GM12874 (cell line): ENCODE data around the gene FUBP1.

Experiments
- CTCF ChIP-seq: IDR thresholded peaks from 2 replicates; pipeline ENCODE4 v1.5.1; 2011; ENCODE audit warnings: low read depth, mild to moderate bottlenecking, control low read depth, low read length, moderate library complexity; ENCODE audit not compliant: insufficient read depth

FUBP1 gene

GRCh38 chr1:77978969-77979876, at the start of gene FUBP1:
Gene FUBP1 (minus strand): TSS chr1:77979072. CDS start chr1:77979004, 68 bp downstream.
- peak; percentile 78 for TF ChIP-seq CTCF

- TF ChIP-seq CTCF = no peak
Measured at GRCh38 chr1:78019024-78019423, 40.2 kb upstream of the FUBP1 start.

GRCh38 chr1:78015148-78015547, 36.3 kb upstream of the FUBP1 start:
- no peak for TF ChIP-seq CTCF

GRCh38 chr1:78011050-78011449, 32.2 kb upstream of the FUBP1 start:
- no peak for TF ChIP-seq CTCF

GRCh38 chr1:78009836-78010235, 31.0 kb upstream of the FUBP1 start:
- no peak for TF ChIP-seq CTCF

GRCh38 chr1:78009276-78009675, 30.4 kb upstream of the FUBP1 start:
- TF ChIP-seq CTCF = no peak

GRCh38 chr1:78007677-78008341, 28.9 kb upstream of the FUBP1 start:
- TF ChIP-seq CTCF = no peak
